ENCODE data around the gene TAF1B. TPM values are rescaled to one million over a fixed set of nuclear protein-coding genes. Genes with fewer than 3 reads are reported as not detected.

TAF1B gene
- total and polyA plus RNA-seq, 2 experiments from 2014 or later = 8.0 to 19.4 TPM

DNA sequence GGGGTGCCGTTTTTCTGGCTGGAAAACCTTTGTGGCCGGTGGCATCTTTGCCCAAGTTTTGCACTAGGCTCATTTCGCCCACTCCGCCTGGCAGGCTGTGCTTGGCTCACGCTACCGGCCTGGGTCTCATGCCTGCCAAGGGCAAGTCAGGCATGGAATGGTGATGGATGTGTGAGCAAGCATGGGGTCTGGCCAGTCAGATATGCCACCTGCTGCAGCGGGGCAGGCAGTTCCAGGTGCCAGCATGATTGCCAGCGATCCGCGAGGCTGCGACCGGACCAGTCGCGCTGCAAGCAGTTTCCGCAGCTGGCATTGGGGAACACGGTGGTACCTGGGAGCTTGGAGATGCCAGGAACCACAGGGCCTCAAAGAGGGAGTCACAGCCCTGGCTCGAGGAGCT lies 40.6 kb downstream of the TAF1B start:
- no peak for DNase-seq (ENCODE audit: low spot score)
- peaks cover 4% of the 10 kb centered on the region for H3K79me2 ChIP-seq
- H2AFZ ChIP-seq = no peak overlapping the region
- no peak overlapping the region for H3K4me2 ChIP-seq
- peaks cover 9% of the 10 kb centered on the region for H3K9me3 ChIP-seq (ENCODE audit: low read depth)
- H3K4me1 ChIP-seq (ENCODE audit: insufficient read depth) = no peaks in the 10 kb centered on the region
- 94% methylated on average over 17 of the region's 17 CpGs for WGBS (ENCODE audit: low lambda C conversion rate, missing lambda C conversion rate)
- no peaks in the 10 kb centered on the region for H3K36me3 ChIP-seq (replicated peaks; ENCODE audit: insufficient read depth, low read depth)
- H3K9me2 ChIP-seq (replicated peaks; ENCODE audit: insufficient read depth) = no peaks in the 10 kb centered on the region
- no peaks in the 10 kb centered on the region for H3K27me3 ChIP-seq
- H3K4me3 ChIP-seq = no peak overlapping the region
- TF ChIP-seq, protein P1, sequence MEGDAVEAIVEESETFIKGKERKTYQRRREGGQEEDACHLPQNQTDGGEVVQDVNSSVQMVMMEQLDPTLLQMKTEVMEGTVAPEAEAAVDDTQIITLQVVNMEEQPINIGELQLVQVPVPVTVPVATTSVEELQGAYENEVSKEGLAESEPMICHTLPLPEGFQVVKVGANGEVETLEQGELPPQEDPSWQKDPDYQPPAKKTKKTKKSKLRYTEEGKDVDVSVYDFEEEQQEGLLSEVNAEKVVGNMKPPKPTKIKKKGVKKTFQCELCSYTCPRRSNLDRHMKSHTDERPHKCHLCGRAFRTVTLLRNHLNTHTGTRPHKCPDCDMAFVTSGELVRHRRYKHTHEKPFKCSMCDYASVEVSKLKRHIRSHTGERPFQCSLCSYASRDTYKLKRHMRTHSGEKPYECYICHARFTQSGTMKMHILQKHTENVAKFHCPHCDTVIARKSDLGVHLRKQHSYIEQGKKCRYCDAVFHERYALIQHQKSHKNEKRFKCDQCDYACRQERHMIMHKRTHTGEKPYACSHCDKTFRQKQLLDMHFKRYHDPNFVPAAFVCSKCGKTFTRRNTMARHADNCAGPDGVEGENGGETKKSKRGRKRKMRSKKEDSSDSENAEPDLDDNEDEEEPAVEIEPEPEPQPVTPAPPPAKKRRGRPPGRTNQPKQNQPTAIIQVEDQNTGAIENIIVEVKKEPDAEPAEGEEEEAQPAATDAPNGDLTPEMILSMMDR (IDR thresholded peaks at IDR 0.05; ENCODE audit: poor library complexity) = no peak
- no peak for TF ChIP-seq EZH2phosphoT487 (IDR thresholded peaks at IDR 0.05; ENCODE audit: low read depth, severe bottlenecking, unreplicated experiment)
- TF ChIP-seq EZH2 (IDR thresholded peaks at IDR 0.05; ENCODE audit: borderline replicate concordance) = no peak
- H3K27ac ChIP-seq = no peak overlapping the region
- H4K20me1 ChIP-seq (ENCODE audit: insufficient read depth, poor library complexity, severe bottlenecking) = no peaks in the 10 kb centered on the region

DNA sequence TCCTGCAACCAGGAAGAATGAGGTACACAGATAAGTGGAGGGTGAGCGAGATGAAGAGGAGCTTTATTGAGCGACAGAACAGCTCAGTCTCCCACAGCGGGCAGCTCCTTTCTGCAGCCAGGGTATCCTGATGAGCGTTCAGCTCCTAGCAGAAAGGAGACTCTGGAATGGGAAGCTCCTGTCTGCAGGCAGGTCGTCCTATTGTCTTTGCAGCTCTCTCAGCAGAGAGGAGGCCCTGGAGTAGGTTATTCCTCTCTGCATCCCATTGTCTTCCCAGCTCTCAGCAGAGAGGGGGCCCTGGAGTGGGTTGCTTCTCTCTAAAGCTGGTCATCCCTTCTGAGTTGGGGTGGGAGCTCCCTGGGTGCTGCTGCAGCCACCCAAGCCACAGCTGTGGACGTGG lies 41.2 kb downstream of the TAF1B start:
- H3K9me3 ChIP-seq (ENCODE audit: low read depth) = peaks cover 9% of the 10 kb centered on the region
- H2AFZ ChIP-seq = no peak overlapping the region
- H3K9me2 ChIP-seq (replicated peaks; ENCODE audit: insufficient read depth) = no peaks in the 10 kb centered on the region
- H3K79me2 ChIP-seq = peaks cover 4% of the 10 kb centered on the region
- no peaks in the 10 kb centered on the region for H3K4me1 ChIP-seq (ENCODE audit: insufficient read depth)
- DNase-seq (ENCODE audit: low spot score) = no peak
- no peaks in the 10 kb centered on the region for H3K27me3 ChIP-seq
- WGBS (ENCODE audit: low lambda C conversion rate, missing lambda C conversion rate) = 86% methylated on average over 6 of the region's 6 CpGs
- no peaks in the 10 kb centered on the region for H3K36me3 ChIP-seq (replicated peaks; ENCODE audit: insufficient read depth, low read depth)
- H3K4me3 ChIP-seq = no peak overlapping the region
- no peak overlapping the region for H3K4me2 ChIP-seq
- H3K27ac ChIP-seq = no peak overlapping the region
- H4K20me1 ChIP-seq (ENCODE audit: insufficient read depth, poor library complexity, severe bottlenecking) = no peaks in the 10 kb centered on the region
- no peak for TF ChIP-seq EZH2 (IDR thresholded peaks at IDR 0.05; ENCODE audit: borderline replicate concordance)
- TF ChIP-seq, protein P1 (IDR thresholded peaks at IDR 0.05; ENCODE audit: poor library complexity) = no peak
- no peak for TF ChIP-seq EZH2phosphoT487 (IDR thresholded peaks at IDR 0.05; ENCODE audit: low read depth, severe bottlenecking, unreplicated experiment)

DNA sequence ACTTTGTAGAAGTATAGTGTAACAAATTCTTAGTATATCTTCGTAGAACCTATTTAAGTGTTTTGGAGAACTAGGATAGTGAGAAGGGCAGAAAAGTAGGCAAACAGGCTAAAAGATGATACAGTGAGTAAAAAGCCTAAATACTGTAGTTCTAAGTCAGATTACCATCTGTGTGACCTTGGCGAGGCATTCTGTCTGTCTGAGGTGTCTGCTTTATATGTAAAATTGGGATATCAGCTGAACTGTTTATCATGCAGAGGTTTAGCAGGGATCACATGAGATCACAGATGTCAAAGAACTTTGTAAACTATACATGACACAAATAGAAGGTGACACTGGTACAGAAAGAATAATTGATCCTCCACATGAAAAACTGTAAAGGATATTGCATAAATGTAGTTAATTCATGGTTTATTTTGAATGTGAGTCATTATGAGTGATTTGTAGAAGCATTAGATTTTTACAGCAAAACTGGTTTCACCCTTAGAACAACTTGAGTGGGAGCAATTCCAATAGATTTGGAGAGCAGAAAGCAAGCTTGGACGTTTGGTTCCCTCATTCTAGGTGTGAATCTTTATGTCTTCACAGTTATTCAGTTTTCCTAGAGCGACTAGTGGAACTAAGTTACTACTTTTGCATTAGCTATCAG lies 41.9 kb downstream of the TAF1B start:
- no peaks in the 10 kb centered on the region for H3K4me1 ChIP-seq (ENCODE audit: insufficient read depth)
- peaks cover 9% of the 10 kb centered on the region for H3K9me3 ChIP-seq (ENCODE audit: low read depth)
- no peaks in the 10 kb centered on the region for H3K27me3 ChIP-seq
- TF ChIP-seq, protein P1 (IDR thresholded peaks at IDR 0.05; ENCODE audit: poor library complexity) = no peak
- TF ChIP-seq EZH2phosphoT487 (IDR thresholded peaks at IDR 0.05; ENCODE audit: low read depth, severe bottlenecking, unreplicated experiment) (no peak), EZH2 (IDR thresholded peaks at IDR 0.05; ENCODE audit: borderline replicate concordance) (no peak)
- 84% methylated on average over 4 of the region's 4 CpGs for WGBS (ENCODE audit: low lambda C conversion rate, missing lambda C conversion rate)
- no peak overlapping the region for H3K27ac ChIP-seq
- H2AFZ ChIP-seq = no peak overlapping the region
- no peak for DNase-seq (ENCODE audit: low spot score)
- no peak overlapping the region for H3K4me2 ChIP-seq
- no peaks in the 10 kb centered on the region for H3K36me3 ChIP-seq (replicated peaks; ENCODE audit: insufficient read depth, low read depth)
- H4K20me1 ChIP-seq (ENCODE audit: insufficient read depth, poor library complexity, severe bottlenecking) = no peaks in the 10 kb centered on the region
- no peaks in the 10 kb centered on the region for H3K9me2 ChIP-seq (replicated peaks; ENCODE audit: insufficient read depth)
- peaks cover 4% of the 10 kb centered on the region for H3K79me2 ChIP-seq
- H3K4me3 ChIP-seq = no peak overlapping the region
